Astrocyte of the cerebellum (primary cell): ENCODE data around the gene LRRIQ1.

ENCODE experiments used
- DNase-seq: peaks from one replicate; pipeline ENCODE4 v3.0.0-alpha.2; 2011; ENCODE audit warnings: low read depth
- H3K4me3 ChIP-seq: 2 replicates; pipeline ENCODE4 v1.5.1; 2011; ENCODE audit warnings: mild to moderate bottlenecking, low read depth, low read length, moderate library complexity
- CTCF ChIP-seq: IDR thresholded peaks from 2 replicates; pipeline ENCODE4 v1.5.1; 2012; ENCODE audit warnings: low read length, low read depth, moderate library complexity, mild to moderate bottlenecking; ENCODE audit errors: missing control alignments
- in situ Hi-C: cut with HindIII; loops from 2 replicates; pipeline ENCODE4 v1.10.0; 2017; ENCODE audit warnings: low sequenced_read_pairs

The LRRIQ1 gene

GRCh38 chr12:85007836-85008235 is 28.3 kb upstream of the LRRIQ1 start:
- peak; percentile 5 for DNase-seq
- no peak overlapping the region for H3K4me3 ChIP-seq
- in situ Hi-C loops = no loop called here
- no peak for TF ChIP-seq CTCF

DNA sequence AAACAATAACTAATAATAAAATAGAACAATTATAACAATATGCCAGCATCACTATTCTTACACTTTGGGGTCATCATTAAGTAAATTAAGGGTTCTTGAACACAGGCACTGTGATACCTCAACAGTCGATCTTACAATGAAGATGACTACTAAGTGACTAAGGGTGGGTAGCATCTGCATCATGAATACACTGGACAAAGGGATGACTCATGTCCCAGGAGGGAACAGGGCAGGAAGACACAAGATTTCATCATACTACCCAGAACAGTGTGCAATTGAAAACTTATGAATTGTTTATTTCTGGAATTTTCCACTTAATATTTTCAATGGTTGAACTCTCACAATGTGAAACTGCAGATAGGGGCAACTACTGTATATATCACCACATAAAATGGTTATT is 19.7 kb upstream of the LRRIQ1 start:
- no peak for TF ChIP-seq CTCF
- peak; percentile 68 for DNase-seq
- no peak overlapping the region for H3K4me3 ChIP-seq
- in situ Hi-C loops = no loop called here

- DNase-seq = no peak
- H3K4me3 ChIP-seq = no peak overlapping the region
- in situ Hi-C loops = no loop called here
- TF ChIP-seq CTCF = no peak
These were observed 19.0 kb upstream of the LRRIQ1 start for GRCh38 chr12:85017133-85017532.

GRCh38 chr12:85017618-85018017 is 18.5 kb upstream of the LRRIQ1 start:
- in situ Hi-C loops = no loop called here
- DNase-seq = no peak

GRCh38 chr12:85018098-85018497 is 18.1 kb upstream of the LRRIQ1 start:
- in situ Hi-C loops = no loop called here
- DNase-seq = no peak
- H3K4me3 ChIP-seq = no peak overlapping the region
- no peak for TF ChIP-seq CTCF

More at GRCh38 chr12:85017618-85018017, 18.5 kb upstream of the LRRIQ1 start:
- no peak for TF ChIP-seq CTCF
- no peak overlapping the region for H3K4me3 ChIP-seq

- DNase-seq = peak; percentile 9
- H3K4me3 ChIP-seq = no peak overlapping the region
- no peak for TF ChIP-seq CTCF
- in situ Hi-C loops = no loop called here
These were observed 6.7 kb upstream of the LRRIQ1 start for GRCh38 chr12:85029456-85029855.

- no peak for DNase-seq
- peak overlapping the region; percentile 62 for H3K4me3 ChIP-seq
- TF ChIP-seq CTCF = no peak
- in situ Hi-C loops = loop anchor here (10.0 kb wide), 1 partner anchor 162 kb away; no protein-coding TSS in a partner anchor
These were observed 582 bp downstream of the LRRIQ1 start for GRCh38 chr12:85036733-85037132.
